22Rv1 (cell line): Measurements from ENCODE around the gene DENND5B.

ENCODE experiments used
- CTCF ChIP-seq: fragments of 450-650 bp; IDR thresholded peaks from 2 replicates; pipeline ENCODE4 v1.5.1; 2017; ENCODE audit warnings: mild to moderate bottlenecking
- ZFX ChIP-seq: fragments of 450-650 bp; IDR thresholded peaks from 2 replicates; pipeline ENCODE4 v1.6.1; 2017; ENCODE audit warnings: antibody characterized with exemption, borderline replicate concordance

- TF ChIP-seq CTCF (no peak), ZFX (no peak)
Measured at GRCh38 chr12:31498424-31498823, 92.5 kb downstream of the DENND5B start.
